Measurements from ENCODE around the gene MECR.
A peak's percentile ranks its signal among the peaks of the same experiment; 100 is the strongest.

The MECR gene

GRCh38 chr1:29200906-29201594 is 29.7 kb downstream of the MECR start:
- DNase-seq: no peak

- no peak for DNase-seq
These were observed 32.7 kb downstream of the MECR start for GRCh38 chr1:29197993-29198392.

GRCh38 chr1:29197590-29197924 is 33.2 kb downstream of the MECR start:
- peak; percentile 45 for DNase-seq

- no peak for DNase-seq
These were observed 33.7 kb downstream of the MECR start for GRCh38 chr1:29196863-29197589.

- no peak for DNase-seq
These were observed 34.8 kb downstream of the MECR start for GRCh38 chr1:29195881-29196291.

GRCh38 chr1:29193879-29194455 is 36.8 kb downstream of the MECR start:
- no peak for DNase-seq

GRCh38 chr1:29190718-29191117 is 40.0 kb downstream of the MECR start:
- DNase-seq: no peak

- no peak for DNase-seq
These were observed 44.0 kb downstream of the MECR start for GRCh38 chr1:29186707-29187106.

GRCh38 chr1:29186252-29186651 is 44.5 kb downstream of the MECR start:
- DNase-seq: no peak

GRCh38 chr1:29183287-29183686 is 47.4 kb downstream of the MECR start:
- no peak for DNase-seq

- peak; percentile 99 for DNase-seq
These were observed 49.1 kb downstream of the MECR start, which contains the start of gene SRSF4 for GRCh38 chr1:29181413-29182225. SRSF4 (minus strand) TSS chr1:29181900; CDS start chr1:29181752, 148 bp downstream.

- DNase-seq: peak; percentile 50
These were observed 50.0 kb downstream of the MECR start for GRCh38 chr1:29180497-29181412.

GRCh38 chr1:29179641-29180184 is 51.0 kb downstream of the MECR start:
- peak; percentile 41 for DNase-seq

GRCh38 chr1:29177022-29177705 is 53.6 kb downstream of the MECR start:
- DNase-seq: no peak

GRCh38 chr1:29176576-29176975 is 54.2 kb downstream of the MECR start:
- no peak for DNase-seq

GRCh38 chr1:29172415-29172939 is 58.3 kb downstream of the MECR start:
- no peak for DNase-seq

- no peak for DNase-seq
These were observed 59.2 kb downstream of the MECR start for GRCh38 chr1:29171521-29171920.

GRCh38 chr1:29171089-29171488 is 59.6 kb downstream of the MECR start:
- DNase-seq: no peak

- DNase-seq: no peak
These were observed 60.8 kb downstream of the MECR start for GRCh38 chr1:29169976-29170375.

- DNase-seq: no peak
These were observed 62.8 kb downstream of the MECR start for GRCh38 chr1:29167904-29168303.

GRCh38 chr1:29166291-29166878 is 64.3 kb downstream of the MECR start:
- no peak for DNase-seq
